NCI-H345 (cell line): ENCODE data around the gene DEPP1.

ENCODE experiments used
- DNase-seq: peaks from one replicate; lab custom pipeline; 2025; lab: John Stamatoyannopoulos, UW

DEPP1 gene

GRCh38 chr10:44966816-44967509 is 11.6 kb downstream of the DEPP1 start:
- DNase-seq = no peak

- no peak for DNase-seq
These were observed 12.3 kb downstream of the DEPP1 start for GRCh38 chr10:44966129-44966815.

- DNase-seq = no peak
These were observed 12.9 kb downstream of the DEPP1 start for GRCh38 chr10:44965651-44966097.

GRCh38 chr10:44965104-44965503 is 13.5 kb downstream of the DEPP1 start:
- no peak for DNase-seq

GRCh38 chr10:44963772-44964633 is 14.6 kb downstream of the DEPP1 start:
- DNase-seq = no peak

GRCh38 chr10:44962870-44963738 is 15.5 kb downstream of the DEPP1 start:
- DNase-seq = no peak

GRCh38 chr10:44961931-44962750 is 16.5 kb downstream of the DEPP1 start:
- DNase-seq = no peak

- DNase-seq = no peak
These were observed 17.4 kb downstream of the DEPP1 start for GRCh38 chr10:44961230-44961571.

- no peak for DNase-seq
These were observed 18.0 kb downstream of the DEPP1 start for GRCh38 chr10:44960482-44961229.

- DNase-seq = peak; percentile 5
These were observed 18.5 kb downstream of the DEPP1 start for GRCh38 chr10:44960088-44960460.

- peak; percentile 85 for DNase-seq
These were observed 19.1 kb downstream of the DEPP1 start, which contains the start of gene RASSF4 for GRCh38 chr10:44959247-44960087. TSS of gene RASSF4 (plus strand) at chr10:44959802. CDS start at chr10:44970203, 10,401 bp downstream.

- DNase-seq = no peak
These were observed 19.7 kb downstream of the DEPP1 start for GRCh38 chr10:44958898-44959246.

- DNase-seq = no peak
These were observed 20.3 kb downstream of the DEPP1 start for GRCh38 chr10:44958196-44958897.

- DNase-seq = no peak
These were observed 21.6 kb downstream of the DEPP1 start for GRCh38 chr10:44956717-44957706.

- no peak for DNase-seq
These were observed 22.4 kb downstream of the DEPP1 start for GRCh38 chr10:44956226-44956625.

GRCh38 chr10:44955413-44956070 is 23.1 kb downstream of the DEPP1 start:
- DNase-seq = no peak

- no peak for DNase-seq
These were observed 23.6 kb downstream of the DEPP1 start for GRCh38 chr10:44954962-44955361.
